Fibroblast of lung (primary cell): ENCODE results near the gene RINL. TPM values are rescaled to one million over a fixed set of nuclear protein-coding genes. Genes with fewer than 3 reads are reported as not detected.

Experiments
- DNase-seq, 2 donors: peaks; one replicate each; pipeline versions ENCODE4 v3.0.0 to v3.0.0-alpha.2; 2010; ENCODE audit warnings: low read depth in 2 of 2
- H2AFZ ChIP-seq: 2 replicates; pipeline ENCODE4 v1.5.1; 2012; ENCODE audit warnings: low read length, control low read depth, inconsistent platforms
- H3K27ac ChIP-seq: 2 replicates; pipeline ENCODE4 v1.5.1; 2011; ENCODE audit warnings: low read length, control low read depth; ENCODE audit not compliant: insufficient read depth
- H3K27me3 ChIP-seq: 2 replicates; pipeline ENCODE4 v1.5.1; 2011; ENCODE audit warnings: mild to moderate bottlenecking, low read length; ENCODE audit not compliant: control insufficient read depth, insufficient read depth
- H3K36me3 ChIP-seq: 2 replicates; pipeline ENCODE4 v1.5.1; 2011; ENCODE audit warnings: low read length; ENCODE audit not compliant: control insufficient read depth, insufficient read depth
- H3K4me1 ChIP-seq: 2 replicates; pipeline ENCODE4 v1.5.1; 2011; ENCODE audit warnings: low read length; ENCODE audit not compliant: control insufficient read depth, insufficient read depth; ENCODE audit errors: extremely low read depth
- H3K4me2 ChIP-seq: 2 replicates; pipeline ENCODE4 v1.5.1; 2011; ENCODE audit warnings: low read length, control low read depth; ENCODE audit not compliant: insufficient read depth; ENCODE audit errors: extremely low read depth
- H3K4me3 ChIP-seq, 4 experiments: fragments of 200-600 bp in 1 of 4; sonication (generic) in 1 of 4; replicated peaks in 1 of 4; 2 replicates each; pipeline ENCODE4 v1.5.1; 2011 to 2016; ENCODE audit warnings: low read length in 4 of 4, low read depth in 3 of 4, mild to moderate bottlenecking in 3 of 4, control low read depth in 2 of 4, inconsistent platforms in 1 of 4, mixed read lengths in 1 of 4; ENCODE audit not compliant: insufficient read depth in 1 of 4; ENCODE audit errors: control extremely low read depth in 1 of 4
- H3K79me2 ChIP-seq: 2 replicates; pipeline ENCODE4 v1.5.1; 2012; ENCODE audit warnings: mild to moderate bottlenecking, low read length, inconsistent platforms; ENCODE audit not compliant: control insufficient read depth, insufficient read depth
- H3K9ac ChIP-seq: 2 replicates; pipeline ENCODE4 v1.5.1; 2011; ENCODE audit warnings: mild to moderate bottlenecking, low read length, control low read depth; ENCODE audit not compliant: insufficient read depth
- H3K9me3 ChIP-seq: 2 replicates; pipeline ENCODE4 v1.5.1; 2012; ENCODE audit warnings: low read depth, low read length; ENCODE audit not compliant: control insufficient read depth, insufficient read depth
- H4K20me1 ChIP-seq: 2 replicates; pipeline ENCODE4 v1.5.1; 2011; ENCODE audit warnings: low read length; ENCODE audit not compliant: control insufficient read depth, insufficient read depth; ENCODE audit errors: extremely low read depth
- CTCF ChIP-seq, 2 donors: IDR thresholded peaks in 1 of 2; conservative IDR thresholded peaks in 1 of 2; 1 replicate in 1 of 2; 2 replicates in 1 of 2; pipeline ENCODE4 v1.5.1; 2011 to 2012; ENCODE audit warnings: low read length in 2 of 2, control low read depth in 1 of 2, inconsistent platforms in 1 of 2, low read depth in 1 of 2, mild to moderate bottlenecking in 1 of 2
- EZH2 ChIP-seq: IDR thresholded peaks from 2 replicates; pipeline ENCODE4 v1.5.1; 2012; ENCODE audit warnings: low read length, control low read depth, mild to moderate bottlenecking; ENCODE audit errors: missing control alignments
- polyA plus RNA-seq, 2 donors: library from polyadenylated mRNA; depleted of rRNA in 1 of 2; stranded (reverse) in 1 of 2; unstranded in 1 of 2; fragments of >200 nt; gene quantifications; 2 replicates each; pipeline ENCODE4 v1.2.1, GENCODE V29; 2011 to 2012; ENCODE audit warnings: missing spikeins in 1 of 2
- total RNA-seq: library from RNA; depleted of rRNA; stranded (reverse); fragments of >200 nt; gene quantifications from 2 replicates; pipeline ENCODE4 v1.2.1, GENCODE V29; 2014

Gene RINL
- total and polyA plus RNA-seq, 2 donors (not counting 1 experiment from before 2014, with no cell fraction given): 0.59 to 3.5 TPM

DNA sequence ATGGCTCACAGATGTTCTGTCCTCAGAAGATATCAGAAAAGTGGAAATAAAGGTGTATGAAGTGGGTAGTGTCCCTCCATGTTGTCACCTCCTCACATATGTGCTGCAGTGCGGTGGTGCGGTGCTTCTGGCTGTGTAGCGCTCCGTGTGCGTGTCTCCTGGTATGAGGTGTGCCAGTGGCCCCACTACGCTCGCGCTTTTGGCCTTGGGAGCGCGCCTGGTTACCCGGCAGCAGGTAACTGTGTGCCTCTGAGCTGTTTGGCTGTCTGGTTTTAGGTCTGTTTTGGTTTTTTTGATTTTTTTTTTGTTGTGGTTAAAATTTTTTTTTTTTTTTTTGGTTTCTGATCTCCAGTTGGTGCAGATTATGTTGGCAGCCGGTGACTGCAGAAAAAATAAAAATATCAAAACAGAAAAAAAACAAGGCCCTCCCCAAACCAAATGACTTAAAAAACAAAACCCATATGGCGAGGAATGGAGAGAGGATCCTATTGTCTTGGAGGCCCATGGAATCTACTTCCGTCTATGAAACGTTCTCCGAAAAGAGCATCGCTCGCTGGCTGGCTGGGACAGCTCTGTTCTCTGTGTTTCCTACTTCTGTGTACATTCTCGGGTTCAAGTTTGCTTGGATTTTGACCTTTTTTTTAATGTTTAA is 36.2 kb downstream of the RINL start:
- Histone ChIP-seq H3K36me3 (peaks cover 61% of the 10 kb centered on the region), H3K4me2 (no peak overlapping the region), H3K9ac (no peak overlapping the region), H2AFZ (no peak overlapping the region), H3K27me3 (no peaks in the 10 kb centered on the region), H3K79me2 (peaks cover 58% of the 10 kb centered on the region), H4K20me1 (no peaks in the 10 kb centered on the region), H3K27ac (no peak overlapping the region), H3K4me1 (peaks cover under 1% of the 10 kb centered on the region), H3K9me3 (no peaks in the 10 kb centered on the region), H3K4me3 (no peak overlapping the region)
- no peak for DNase-seq
- TF ChIP-seq EZH2 (no peak), CTCF (conservative IDR thresholded peaks at IDR 0.05 in 1 of 2, IDR thresholded peaks at IDR 0.05 in 1 of 2; ENCODE audit: low read depth in 1 of 2, low read length in 2 of 2) (no peak)

GRCh38 chr19:38841180-38841766 is 36.8 kb downstream of the RINL start:
- DNase-seq: no peak
- H3K27ac ChIP-seq: no peak overlapping the region
- peaks cover 53% of the 10 kb centered on the region for H3K79me2 ChIP-seq
- no peaks in the 10 kb centered on the region for H3K27me3 ChIP-seq
- no peak overlapping the region for H2AFZ ChIP-seq
- H3K36me3 ChIP-seq: peaks cover 63% of the 10 kb centered on the region
- peaks cover 4% of the 10 kb centered on the region for H3K4me1 ChIP-seq
- no peak for TF ChIP-seq EZH2
- TF ChIP-seq CTCF (conservative IDR thresholded peaks at IDR 0.05 in 1 of 2, IDR thresholded peaks at IDR 0.05 in 1 of 2; ENCODE audit: low read depth in 1 of 2, low read length in 2 of 2): no peak
- no peak overlapping the region for H3K4me3 ChIP-seq
- H3K9me3 ChIP-seq: no peaks in the 10 kb centered on the region
- H3K9ac ChIP-seq: no peak overlapping the region
- H4K20me1 ChIP-seq: no peaks in the 10 kb centered on the region
- H3K4me2 ChIP-seq: no peak overlapping the region

GRCh38 chr19:38840583-38840968 is 37.5 kb downstream of the RINL start:
- no peaks in the 10 kb centered on the region for H3K27me3 ChIP-seq
- H3K27ac ChIP-seq: no peak overlapping the region
- H3K9me3 ChIP-seq: no peaks in the 10 kb centered on the region
- no peak for TF ChIP-seq EZH2
- no peak for TF ChIP-seq CTCF (conservative IDR thresholded peaks at IDR 0.05 in 1 of 2, IDR thresholded peaks at IDR 0.05 in 1 of 2; ENCODE audit: low read depth in 1 of 2, low read length in 2 of 2)
- H3K4me2 ChIP-seq: no peak overlapping the region
- H3K9ac ChIP-seq: no peak overlapping the region
- H3K4me3 ChIP-seq: no peak overlapping the region
- H4K20me1 ChIP-seq: no peaks in the 10 kb centered on the region
- H3K4me1 ChIP-seq: peaks cover 10% of the 10 kb centered on the region
- H3K79me2 ChIP-seq: peaks cover 46% of the 10 kb centered on the region
- no peak for DNase-seq
- H3K36me3 ChIP-seq: peaks cover 60% of the 10 kb centered on the region
- no peak overlapping the region for H2AFZ ChIP-seq
